Psoas muscle (tissue), 8 donors: Measurements from ENCODE around the gene RPS6KA4. TPM values are rescaled to one million over a fixed set of nuclear protein-coding genes. Genes with fewer than 3 reads are reported as not detected.

Experiments
- ATAC-seq, 4 donors: fragments of 200-7000 bp; cut with Tn5 transposase; one replicate each; pipeline ENCODE4 v1.9.1; 2020; ENCODE audit warnings: moderate library complexity in 3 of 4, mild to moderate bottlenecking in 2 of 4
- DNase-seq, 2 donors: peaks; one replicate each; pipeline ENCODE4 v3.0.0-alpha.2; 2020
- H3K27ac ChIP-seq: fragments of 200-600 bp; one replicate; pipeline ENCODE4 v1.8.0; 2022
- H3K27me3 ChIP-seq, 3 donors: fragments of 200-600 bp in 1 of 3; one replicate each; pipeline versions ENCODE4 v1.6.1 to v1.8.0; 2013 to 2022; ENCODE audit warnings: low read length in 2 of 3, mild to moderate bottlenecking in 2 of 3, moderate library complexity in 1 of 3; ENCODE audit not compliant: insufficient read depth in 3 of 3
- H3K36me3 ChIP-seq, 2 donors: fragments of 200-600 bp in 1 of 2; one replicate each; pipeline versions ENCODE4 v1.6.1 to v1.8.0; 2013 to 2022; ENCODE audit warnings: low read depth in 1 of 2, mild to moderate bottlenecking in 1 of 2, moderate library complexity in 1 of 2; ENCODE audit not compliant: insufficient read depth in 1 of 2
- H3K4me1 ChIP-seq: fragments of 200-600 bp; one replicate; pipeline ENCODE4 v1.8.0; 2022
- H3K4me3 ChIP-seq: fragments of 200-600 bp; one replicate; pipeline ENCODE4 v1.8.0; 2022; ENCODE audit warnings: mild to moderate bottlenecking
- H3K9me3 ChIP-seq: fragments of 200-600 bp; one replicate; pipeline ENCODE4 v1.8.0; 2022
- WGBS, 3 donors: extraction: QIAGEN DNeasy Blood & Tissue Kit; methylation state at CpG; one replicate each; pipeline versions ENCODE4 v1.1.6 to v1.1.7; 2013; 5-methylcytosine and 5-hydroxymethylcytosine counted together
- intact Hi-C, 2 donors: fragments of 100-400 bp; cut with DNase I; formaldehyde crosslinking; loops; one replicate each; pipeline versions ENCODE4 v1.11.0 to v1.14.2; 2022
- long read RNA-seq, 2 donors: library from polyadenylated mRNA; unstranded; transcript quantifications; one replicate each; pipeline ENCODE4 v2.0.0, GENCODE V29; 2021
- polyA plus RNA-seq, 3 donors: library from polyadenylated mRNA; stranded (reverse); fragments of 200-250 nt; gene quantifications; one replicate each; pipeline ENCODE4 v1.2.3, GENCODE V29; 2013
- total RNA-seq, 4 donors: library from RNA; stranded (reverse); fragmentation: NEBNext Ultra II Directional in 2 of 4; extraction: Animal tissue kit (Norgen Biotek cat#: 25700) in 2 of 4; gene quantifications; one replicate each; pipeline versions ENCODE4 v1.2.1 to v1.2.4, GENCODE V29; 2021 to 2023
- TF ChIP-seq, protein P1 (sequence below): fragments of 200-600 bp; IDR thresholded peaks from one replicate; pipeline ENCODE4 v1.8.0; 2022; ENCODE audit warnings: antibody characterized with exemption
- donor health status: healthy with polysubstance abuse.
- donor health status: DM: no; HTN: no; CAD: no; lungs with moderate emphysema.
- donor health status: Bipolar disorder and iron deficiency.
- donor health status: healthy.
- donor health status: DM: yes; HTN: yes; CAD: no.
- donor health status: DM: no; HTN: no; CAD: no.
- donor health status: DM: no; HTN: no; CAD: no.
- donor health status: DM: yes; HTN: yes; CAD: no.

Gene RPS6KA4
- total RNA-seq (10 to 100 TPM in 3 of 4 donors, 1 to 10 TPM in 1; 9.5 to 15.9 (median 13.6) TPM), polyA plus RNA-seq (10 to 100 TPM; 11.5 to 13.8 (median 13.1) TPM)
- long read RNA-seq, donor 1, partial matches to known transcripts = 0 of 3 reads
- long read RNA-seq, donor 1, other reads (novel, unspliced or antisense) = 1 of 3 reads
- long read RNA-seq, donor 2, transcript RPS6KA4-201 (17 exons, 3,119 nt) = major isoform, 7 of 13 reads
- long read RNA-seq, donor 2, partial matches to known transcripts = 6 of 13 reads
- long read RNA-seq, donor 2, other reads (novel, unspliced or antisense) = 0 of 13 reads

DNA sequence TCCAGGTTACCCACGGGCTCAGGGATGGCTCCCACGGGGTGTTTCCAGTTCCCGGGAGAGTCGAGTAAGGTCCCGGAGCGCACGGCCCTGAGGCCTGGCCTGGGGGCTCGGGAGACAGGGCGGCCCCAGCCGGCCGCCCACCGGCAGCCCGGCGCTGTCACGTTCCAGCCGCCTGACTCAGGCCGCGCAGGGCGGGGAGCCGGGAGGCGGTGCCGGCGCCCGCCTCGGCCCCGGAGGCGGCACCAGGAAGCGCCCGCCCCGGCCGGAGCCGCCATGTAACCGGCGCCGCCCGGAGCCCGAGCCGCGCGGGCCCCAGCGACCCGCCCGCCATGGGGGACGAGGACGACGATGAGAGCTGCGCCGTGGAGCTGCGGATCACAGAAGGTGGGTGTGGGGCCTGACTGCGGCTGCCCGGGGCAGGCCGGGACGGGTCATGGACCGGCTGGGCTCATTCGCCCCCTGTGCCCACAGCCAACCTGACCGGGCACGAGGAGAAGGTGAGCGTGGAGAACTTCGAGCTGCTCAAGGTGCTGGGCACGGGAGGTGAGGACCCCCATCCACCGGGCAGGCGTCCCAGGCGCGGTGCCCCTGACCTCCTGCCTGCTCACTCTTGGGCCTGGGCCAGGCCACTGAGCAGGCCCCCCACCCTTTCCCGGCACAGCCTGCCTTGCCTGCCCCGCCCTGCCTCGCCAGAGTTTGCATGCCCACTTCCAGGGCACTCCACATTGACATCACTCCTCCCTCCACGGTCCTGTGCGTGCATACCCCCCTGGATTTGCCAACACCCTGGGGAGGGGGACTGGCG lies at the start of gene RPS6KA4:
RPS6KA4 (plus strand) TSS at position 256 of the 805 bp plus-strand sequence; CDS start at position 330, 74 bp downstream.
- TF ChIP-seq, protein P1, sequence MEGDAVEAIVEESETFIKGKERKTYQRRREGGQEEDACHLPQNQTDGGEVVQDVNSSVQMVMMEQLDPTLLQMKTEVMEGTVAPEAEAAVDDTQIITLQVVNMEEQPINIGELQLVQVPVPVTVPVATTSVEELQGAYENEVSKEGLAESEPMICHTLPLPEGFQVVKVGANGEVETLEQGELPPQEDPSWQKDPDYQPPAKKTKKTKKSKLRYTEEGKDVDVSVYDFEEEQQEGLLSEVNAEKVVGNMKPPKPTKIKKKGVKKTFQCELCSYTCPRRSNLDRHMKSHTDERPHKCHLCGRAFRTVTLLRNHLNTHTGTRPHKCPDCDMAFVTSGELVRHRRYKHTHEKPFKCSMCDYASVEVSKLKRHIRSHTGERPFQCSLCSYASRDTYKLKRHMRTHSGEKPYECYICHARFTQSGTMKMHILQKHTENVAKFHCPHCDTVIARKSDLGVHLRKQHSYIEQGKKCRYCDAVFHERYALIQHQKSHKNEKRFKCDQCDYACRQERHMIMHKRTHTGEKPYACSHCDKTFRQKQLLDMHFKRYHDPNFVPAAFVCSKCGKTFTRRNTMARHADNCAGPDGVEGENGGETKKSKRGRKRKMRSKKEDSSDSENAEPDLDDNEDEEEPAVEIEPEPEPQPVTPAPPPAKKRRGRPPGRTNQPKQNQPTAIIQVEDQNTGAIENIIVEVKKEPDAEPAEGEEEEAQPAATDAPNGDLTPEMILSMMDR = no peak
- ATAC-seq (peak; percentile 73 to 88 (median 86)), DNase-seq (peak; percentile 71 to 83)
- H3K27ac ChIP-seq = peak within 1 kb of the TSS; percentile 90
- H3K27me3 ChIP-seq = no peaks in the 10 kb centered on the region
- peaks cover 0 to 37% of the 10 kb centered on the region in 2 donors for H3K36me3 ChIP-seq
- H3K4me3 ChIP-seq = peak within 1 kb of the TSS; percentile 95
- 1 to 2% (median 1%) methylated on average over 30 to 70 of the region's 70 CpGs for WGBS, 3 donors
- intact Hi-C loops = loop anchor here in 1 of 2 donors (5.0 kb wide), 1 partner anchor 37 kb away; no protein-coding TSS in a partner anchor
- peaks cover 6% of the 10 kb centered on the region for H3K4me1 ChIP-seq
- no peaks in the 10 kb centered on the region for H3K9me3 ChIP-seq

DNA sequence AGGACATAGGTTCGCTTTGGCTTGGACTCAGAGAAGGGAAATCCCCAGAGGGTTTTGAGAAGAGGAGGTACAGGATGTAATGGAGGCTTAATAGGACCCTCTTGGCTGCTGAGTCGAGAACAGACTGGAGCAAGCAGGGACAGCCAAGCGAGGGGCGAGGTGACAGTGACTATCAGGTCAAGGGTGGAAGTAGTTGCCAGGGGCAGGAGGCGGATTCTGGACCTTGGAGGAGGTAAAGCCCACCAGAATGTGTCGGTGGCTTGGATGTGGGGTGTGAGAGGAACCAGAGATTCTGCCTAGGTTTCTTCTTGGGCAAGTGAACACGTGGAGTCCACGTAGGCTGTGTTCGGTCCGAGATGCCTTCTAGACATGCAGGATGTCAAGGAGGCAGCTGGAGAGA lies 46.0 kb upstream of the RPS6KA4 start:
- peak overlapping the region; percentile 83 for H3K27ac ChIP-seq
- no peak overlapping the region for H3K4me3 ChIP-seq
- no peaks in the 10 kb centered on the region for H3K27me3 ChIP-seq
- WGBS, 3 donors = 78 to 90% (median 85%) methylated on average over 10 of the region's 10 CpGs
- ATAC-seq (no peak), DNase-seq (no peak)
- H3K36me3 ChIP-seq = peaks cover 5 to 31% of the 10 kb centered on the region in 2 donors
- TF ChIP-seq, protein P1 = no peak
- peaks cover 31% of the 10 kb centered on the region for H3K4me1 ChIP-seq
- H3K9me3 ChIP-seq = no peaks in the 10 kb centered on the region
- intact Hi-C loops = no loop called here

DNA sequence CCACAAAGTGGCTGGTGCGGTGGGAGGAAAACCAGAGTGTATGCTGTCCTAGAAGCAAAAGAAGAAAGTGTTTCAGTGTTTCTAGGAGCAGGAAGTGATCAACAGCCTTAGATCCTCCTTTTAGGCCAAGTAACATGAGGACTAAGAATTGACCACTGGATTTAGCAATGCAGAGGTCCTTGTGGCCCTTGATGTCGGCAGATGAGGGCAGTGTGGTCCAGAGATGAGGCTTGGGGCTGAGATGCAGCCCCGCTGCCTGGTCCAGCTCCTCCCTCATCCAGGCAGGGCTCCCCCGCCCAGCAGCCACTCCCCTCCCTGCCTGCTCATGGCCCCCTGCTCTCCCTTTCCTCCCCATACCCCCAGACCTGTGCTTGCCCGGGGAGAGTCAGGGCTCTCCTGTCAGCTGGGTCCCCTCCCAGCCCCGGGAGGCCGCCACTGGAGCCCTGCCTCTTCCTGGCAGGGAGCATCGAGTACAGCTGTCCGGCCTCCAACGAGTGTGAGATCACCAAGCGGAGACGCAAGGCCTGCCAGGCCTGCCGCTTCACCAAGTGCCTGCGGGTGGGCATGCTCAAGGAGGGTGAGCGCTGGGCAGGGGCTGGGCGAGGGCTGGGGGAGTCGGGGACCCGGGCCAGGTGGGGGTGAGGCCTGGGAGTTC lies 45.3 kb upstream of the RPS6KA4 start:
- peak; percentile 14 to 46 (median 36) for ATAC-seq
- peaks cover 31% of the 10 kb centered on the region for H3K4me1 ChIP-seq
- H3K4me3 ChIP-seq = peak overlapping the region; percentile 46
- H3K36me3 ChIP-seq = peaks cover 5 to 28% of the 10 kb centered on the region in 2 donors
- H3K27ac ChIP-seq = peak overlapping the region; percentile 83
- intact Hi-C loops = no loop called here
- no peaks in the 10 kb centered on the region for H3K27me3 ChIP-seq
- 26 to 49% (median 34%) methylated on average over 18 of the region's 18 CpGs for WGBS, 3 donors
- H3K9me3 ChIP-seq = no peaks in the 10 kb centered on the region
- peak; percentile 80 to 91 for DNase-seq
- TF ChIP-seq, protein P1 = no peak

DNA sequence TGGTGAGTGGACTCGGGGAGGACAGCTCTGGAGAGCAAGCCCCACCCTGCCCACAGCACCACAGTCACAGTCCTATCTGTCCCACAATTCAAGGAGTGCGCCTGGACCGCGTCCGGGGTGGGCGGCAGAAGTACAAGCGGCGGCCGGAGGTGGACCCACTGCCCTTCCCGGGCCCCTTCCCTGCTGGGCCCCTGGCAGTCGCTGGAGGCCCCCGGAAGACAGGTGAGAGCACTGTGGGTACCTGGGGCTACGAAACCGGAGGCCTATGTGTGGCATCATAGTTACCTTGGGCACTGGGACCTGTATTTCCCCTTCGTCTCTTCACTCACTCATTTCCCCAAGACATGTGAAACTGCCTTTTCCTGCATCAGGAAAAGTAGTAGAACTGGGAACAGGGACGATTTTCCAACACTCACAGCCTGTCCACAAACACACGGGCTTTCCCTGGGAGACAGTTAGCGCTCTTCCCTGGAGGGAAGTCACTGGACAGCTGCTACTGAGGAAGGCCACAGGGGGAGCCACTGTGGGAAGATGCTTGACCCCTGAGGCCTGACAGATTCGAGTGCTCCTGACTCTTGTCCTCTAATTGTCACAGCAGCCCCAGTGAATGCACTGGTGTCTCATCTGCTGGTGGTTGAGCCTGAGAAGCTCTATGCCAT lies 44.7 kb upstream of the RPS6KA4 start:
- Histone ChIP-seq H3K9me3 (no peaks in the 10 kb centered on the region), H3K4me1 (peaks cover 31% of the 10 kb centered on the region), H3K27me3 (no peaks in the 10 kb centered on the region), H3K36me3 (peaks cover 5 to 28% of the 10 kb centered on the region in 2 donors), H3K27ac (peak overlapping the region; percentile 83), H3K4me3 (peak overlapping the region; percentile 46)
- 45 to 61% (median 59%) methylated on average over 18 to 19 of the region's 19 CpGs for WGBS, 3 donors
- ATAC-seq = no peak
- DNase-seq = no peak
- TF ChIP-seq, protein P1 = no peak
- intact Hi-C loops = no loop called here
